PFSK-1 (cell line): ENCODE results near the gene BNC1.

Experiments
- FOXP2 ChIP-seq: optimal IDR thresholded peaks from 2 replicates; pipeline ENCODE3; 2011; ENCODE audit warnings: borderline replicate concordance, control low read depth, inconsistent platforms; ENCODE audit not compliant: insufficient read depth; ENCODE audit errors: extremely low read length, extremely low read depth
- POLR2AphosphoS5 ChIP-seq: IDR thresholded peaks from 2 replicates; pipeline ENCODE4 v1.6.1; 2012; ENCODE audit warnings: low read depth, mild to moderate bottlenecking, control low read depth, low read length, moderate library complexity
- SIN3A ChIP-seq: IDR thresholded peaks from 2 replicates; pipeline ENCODE4 v1.6.1; 2012; ENCODE audit warnings: mild to moderate bottlenecking, low read length, moderate library complexity, borderline replicate concordance; ENCODE audit not compliant: insufficient read depth
- TAF1 ChIP-seq: IDR thresholded peaks from 2 replicates; pipeline ENCODE4 v1.6.1; 2012; ENCODE audit warnings: low read length, control low read depth, borderline replicate concordance; ENCODE audit not compliant: insufficient read depth
- TF ChIP-seq, protein P1 (sequence below), 2 experiments: IDR thresholded peaks; 2 replicates each; pipeline versions ENCODE4 v1.6.1 to v1.8.0; 2011 to 2012; ENCODE audit warnings: low read depth in 2 of 2, low read length in 2 of 2, control low read depth in 1 of 2, inconsistent platforms in 1 of 2, mild to moderate bottlenecking in 1 of 2, moderate library complexity in 1 of 2; ENCODE audit not compliant: insufficient read depth in 1 of 2

Gene BNC1

DNA sequence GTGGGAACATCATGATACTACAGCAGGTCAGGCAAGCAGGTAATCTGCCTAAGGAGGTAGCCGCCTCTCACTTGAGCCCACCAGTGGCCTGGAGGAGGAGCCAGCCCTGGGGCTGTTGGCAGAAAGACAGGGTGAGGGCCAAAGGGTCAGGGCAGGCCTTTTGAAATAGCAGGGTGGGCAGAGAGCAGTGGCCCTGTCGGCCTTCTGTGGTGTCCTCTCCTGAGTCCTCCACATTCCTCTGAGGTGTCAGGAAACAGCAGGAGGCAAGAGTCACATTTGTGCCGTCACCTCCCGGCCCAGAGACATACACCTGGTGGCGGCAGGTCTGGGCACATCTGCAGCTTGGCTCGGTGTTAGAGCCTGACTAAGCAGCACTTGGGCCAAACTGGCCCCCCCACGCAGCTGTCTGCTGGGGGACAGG, 3.9 kb upstream of the BNC1 start:
- TF ChIP-seq TAF1, result no peak
- no peak for TF ChIP-seq SIN3A
- TF ChIP-seq, protein P1, sequence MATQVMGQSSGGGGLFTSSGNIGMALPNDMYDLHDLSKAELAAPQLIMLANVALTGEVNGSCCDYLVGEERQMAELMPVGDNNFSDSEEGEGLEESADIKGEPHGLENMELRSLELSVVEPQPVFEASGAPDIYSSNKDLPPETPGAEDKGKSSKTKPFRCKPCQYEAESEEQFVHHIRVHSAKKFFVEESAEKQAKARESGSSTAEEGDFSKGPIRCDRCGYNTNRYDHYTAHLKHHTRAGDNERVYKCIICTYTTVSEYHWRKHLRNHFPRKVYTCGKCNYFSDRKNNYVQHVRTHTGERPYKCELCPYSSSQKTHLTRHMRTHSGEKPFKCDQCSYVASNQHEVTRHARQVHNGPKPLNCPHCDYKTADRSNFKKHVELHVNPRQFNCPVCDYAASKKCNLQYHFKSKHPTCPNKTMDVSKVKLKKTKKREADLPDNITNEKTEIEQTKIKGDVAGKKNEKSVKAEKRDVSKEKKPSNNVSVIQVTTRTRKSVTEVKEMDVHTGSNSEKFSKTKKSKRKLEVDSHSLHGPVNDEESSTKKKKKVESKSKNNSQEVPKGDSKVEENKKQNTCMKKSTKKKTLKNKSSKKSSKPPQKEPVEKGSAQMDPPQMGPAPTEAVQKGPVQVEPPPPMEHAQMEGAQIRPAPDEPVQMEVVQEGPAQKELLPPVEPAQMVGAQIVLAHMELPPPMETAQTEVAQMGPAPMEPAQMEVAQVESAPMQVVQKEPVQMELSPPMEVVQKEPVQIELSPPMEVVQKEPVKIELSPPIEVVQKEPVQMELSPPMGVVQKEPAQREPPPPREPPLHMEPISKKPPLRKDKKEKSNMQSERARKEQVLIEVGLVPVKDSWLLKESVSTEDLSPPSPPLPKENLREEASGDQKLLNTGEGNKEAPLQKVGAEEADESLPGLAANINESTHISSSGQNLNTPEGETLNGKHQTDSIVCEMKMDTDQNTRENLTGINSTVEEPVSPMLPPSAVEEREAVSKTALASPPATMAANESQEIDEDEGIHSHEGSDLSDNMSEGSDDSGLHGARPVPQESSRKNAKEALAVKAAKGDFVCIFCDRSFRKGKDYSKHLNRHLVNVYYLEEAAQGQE (IDR thresholded peaks at IDR 0.05; ENCODE audit: insufficient read depth in 1 of 2, low read depth in 2 of 2, low read length in 2 of 2), result no peak
- no peak for TF ChIP-seq POLR2AphosphoS5
- TF ChIP-seq FOXP2, result no peak

DNA sequence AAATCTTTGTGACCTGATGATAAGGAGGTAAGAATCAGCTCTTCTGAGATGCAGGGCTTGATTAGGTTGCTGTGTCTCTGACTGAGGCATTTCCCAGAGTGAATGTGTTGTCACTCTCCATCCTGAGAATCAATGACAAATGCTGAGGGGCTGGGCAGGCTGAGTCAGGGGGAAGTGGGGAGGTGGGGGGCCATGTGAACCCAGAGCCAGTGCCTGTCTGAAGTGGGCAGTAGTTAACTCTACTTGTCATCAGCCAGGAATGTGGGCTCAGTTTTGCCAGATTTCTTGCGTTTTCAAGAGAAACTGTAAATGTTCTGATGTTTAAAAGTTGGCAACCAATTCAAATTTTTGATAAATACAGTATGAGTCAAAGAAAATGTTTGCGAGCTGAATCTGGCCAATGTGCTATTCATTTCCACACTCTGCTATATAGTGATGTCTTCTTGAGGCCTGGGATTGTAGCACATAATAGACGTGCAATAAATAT, 3.1 kb upstream of the BNC1 start:
- no peak for TF ChIP-seq SIN3A
- TF ChIP-seq TAF1, result no peak
- no peak for TF ChIP-seq FOXP2
- TF ChIP-seq POLR2AphosphoS5, result no peak
- TF ChIP-seq, protein P1 (IDR thresholded peaks at IDR 0.05; ENCODE audit: insufficient read depth in 1 of 2, low read depth in 2 of 2, low read length in 2 of 2), result no peak

DNA sequence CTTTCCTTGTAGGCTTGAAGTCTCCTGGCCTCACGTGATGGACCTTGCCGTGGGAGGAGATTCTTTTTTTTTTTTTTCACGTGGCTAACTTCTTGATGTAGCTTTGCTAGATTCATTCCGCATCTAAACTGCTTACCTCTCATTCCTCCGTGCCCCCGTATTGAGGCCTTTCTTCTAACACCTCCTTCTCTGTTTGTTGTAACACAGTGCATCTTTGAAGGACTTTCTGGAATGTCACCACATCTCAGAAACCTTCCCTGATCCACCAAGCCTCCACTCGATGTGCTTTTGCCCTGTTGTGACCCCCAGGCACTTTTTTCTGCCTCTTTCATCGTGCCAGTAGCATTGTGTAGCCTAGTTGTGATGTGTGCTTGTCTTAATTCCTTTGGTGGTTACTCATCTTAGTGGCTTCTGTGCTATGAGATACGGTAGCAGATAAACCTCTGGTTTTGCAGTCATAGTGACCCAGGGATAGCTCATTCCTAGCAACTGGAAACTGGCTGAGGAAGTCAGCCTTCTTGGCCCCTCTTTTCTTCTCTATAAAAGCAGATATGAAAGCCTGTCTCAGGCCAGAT, 1.6 kb upstream of the BNC1 start:
- TF ChIP-seq TAF1 (no peak), FOXP2 (no peak), POLR2AphosphoS5 (no peak), SIN3A (no peak)
- TF ChIP-seq, protein P1 (IDR thresholded peaks at IDR 0.05; ENCODE audit: insufficient read depth in 1 of 2, low read depth in 2 of 2, low read length in 2 of 2), result no peak

DNA sequence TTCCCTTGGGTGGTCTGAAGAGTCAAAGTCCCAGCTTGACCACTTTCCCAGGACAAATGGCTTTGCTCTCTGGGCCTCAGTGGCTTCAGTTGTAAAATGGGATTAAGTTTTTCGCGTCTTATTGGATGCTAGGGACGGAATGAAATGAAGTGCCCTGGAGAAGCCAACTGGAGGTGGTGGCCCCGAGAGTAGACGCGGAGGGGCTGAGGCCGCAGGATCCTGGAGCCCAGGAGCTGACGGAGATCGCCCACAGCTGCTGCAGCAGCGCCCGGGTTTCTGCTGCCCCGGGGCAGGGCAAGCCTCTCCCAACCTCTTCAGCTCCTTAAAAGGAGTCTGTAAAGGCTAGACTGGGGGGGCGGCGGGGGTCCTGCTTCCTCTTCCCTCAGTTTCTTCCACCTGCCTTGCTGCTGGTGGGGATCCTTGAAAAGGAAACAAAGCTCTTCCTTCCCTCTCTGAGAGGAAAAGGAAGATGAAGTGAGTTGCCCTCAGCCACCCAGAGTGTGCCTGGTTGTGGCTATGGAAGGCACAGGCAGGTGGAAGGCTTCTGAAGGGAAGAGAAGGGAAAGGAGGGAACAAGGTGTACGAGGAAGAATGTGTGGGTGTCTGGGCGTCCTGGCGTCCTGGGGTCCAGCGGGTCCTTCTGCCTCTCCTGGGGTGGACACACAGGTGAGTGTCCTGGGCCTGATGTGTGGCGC, 967 bp upstream of the BNC1 start:
- TF ChIP-seq TAF1, result no peak
- no peak for TF ChIP-seq POLR2AphosphoS5
- TF ChIP-seq, protein P1 (IDR thresholded peaks at IDR 0.05; ENCODE audit: insufficient read depth in 1 of 2, low read depth in 2 of 2, low read length in 2 of 2), result no peak
- no peak for TF ChIP-seq FOXP2
- no peak for TF ChIP-seq SIN3A
